OCI-LY3 (cell line): ENCODE results near the gene TENT4B.

Experiments
- EZH2phosphoT487 ChIP-seq: fragments of 200-600 bp; shearing (Covaris generic); IDR thresholded peaks from 2 replicates; pipeline ENCODE4 v1.6.1; 2018; ENCODE audit warnings: antibody characterized with exemption, mixed run types, low read depth
- TF ChIP-seq, protein P1 (sequence below): fragments of 200-600, 300-600 bp; sonication (generic); IDR thresholded peaks from 2 replicates; pipeline ENCODE4 v1.5.1; 2014; ENCODE audit warnings: antibody characterized with exemption, low read length, low read depth

DNA sequence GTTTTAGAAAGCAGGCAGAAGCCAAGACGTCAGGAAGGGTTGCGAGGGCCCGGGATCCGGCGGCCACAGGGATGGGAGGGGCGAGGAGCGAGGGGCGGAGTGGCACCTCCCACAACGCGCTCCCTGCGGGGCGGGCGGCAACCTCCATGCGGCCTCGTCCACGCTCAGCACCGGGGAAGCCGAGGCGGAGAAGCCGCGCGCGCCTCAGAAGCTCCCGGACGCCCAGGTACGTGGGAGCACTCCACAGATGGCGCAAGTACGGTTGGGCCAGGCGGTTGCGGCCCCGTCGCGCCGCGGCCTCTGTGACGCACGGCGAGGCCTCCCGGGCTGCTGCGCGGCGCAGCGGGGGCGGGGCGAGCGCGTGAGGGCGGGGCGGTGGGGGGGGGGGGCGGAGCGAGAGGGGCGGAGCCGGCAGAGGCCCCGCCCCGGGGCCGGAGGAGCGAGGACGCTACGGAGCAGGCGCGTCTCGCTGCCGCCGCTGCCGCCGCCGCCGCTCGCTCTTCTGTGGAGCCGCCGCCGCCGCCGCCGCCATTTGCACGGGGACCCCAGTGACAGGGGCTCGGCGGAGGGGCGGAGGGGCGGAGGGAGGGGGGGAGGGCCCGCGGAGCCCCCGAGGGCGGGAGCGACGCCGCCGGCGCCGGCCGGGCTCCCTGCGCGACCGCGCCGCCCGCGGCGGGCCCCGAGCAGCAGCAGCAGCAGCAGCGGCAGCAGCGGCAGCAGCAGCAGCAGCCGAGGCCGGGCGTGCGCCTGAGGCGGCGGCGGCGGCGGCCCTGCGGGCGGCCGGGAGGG is at the start of gene TENT4B:
- TF ChIP-seq, protein P1, sequence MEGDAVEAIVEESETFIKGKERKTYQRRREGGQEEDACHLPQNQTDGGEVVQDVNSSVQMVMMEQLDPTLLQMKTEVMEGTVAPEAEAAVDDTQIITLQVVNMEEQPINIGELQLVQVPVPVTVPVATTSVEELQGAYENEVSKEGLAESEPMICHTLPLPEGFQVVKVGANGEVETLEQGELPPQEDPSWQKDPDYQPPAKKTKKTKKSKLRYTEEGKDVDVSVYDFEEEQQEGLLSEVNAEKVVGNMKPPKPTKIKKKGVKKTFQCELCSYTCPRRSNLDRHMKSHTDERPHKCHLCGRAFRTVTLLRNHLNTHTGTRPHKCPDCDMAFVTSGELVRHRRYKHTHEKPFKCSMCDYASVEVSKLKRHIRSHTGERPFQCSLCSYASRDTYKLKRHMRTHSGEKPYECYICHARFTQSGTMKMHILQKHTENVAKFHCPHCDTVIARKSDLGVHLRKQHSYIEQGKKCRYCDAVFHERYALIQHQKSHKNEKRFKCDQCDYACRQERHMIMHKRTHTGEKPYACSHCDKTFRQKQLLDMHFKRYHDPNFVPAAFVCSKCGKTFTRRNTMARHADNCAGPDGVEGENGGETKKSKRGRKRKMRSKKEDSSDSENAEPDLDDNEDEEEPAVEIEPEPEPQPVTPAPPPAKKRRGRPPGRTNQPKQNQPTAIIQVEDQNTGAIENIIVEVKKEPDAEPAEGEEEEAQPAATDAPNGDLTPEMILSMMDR = no peak
- no peak for TF ChIP-seq EZH2phosphoT487
